ENCODE results near the gene FCRL3. TPM values are rescaled to one million over a fixed set of nuclear protein-coding genes. Genes with fewer than 3 reads are reported as not detected.
A peak's percentile ranks its signal among the peaks of the same experiment; 100 is the strongest.

Gene FCRL3
- total RNA-seq, 1 experiment from 2014 or later, result 2.2 TPM

DNA sequence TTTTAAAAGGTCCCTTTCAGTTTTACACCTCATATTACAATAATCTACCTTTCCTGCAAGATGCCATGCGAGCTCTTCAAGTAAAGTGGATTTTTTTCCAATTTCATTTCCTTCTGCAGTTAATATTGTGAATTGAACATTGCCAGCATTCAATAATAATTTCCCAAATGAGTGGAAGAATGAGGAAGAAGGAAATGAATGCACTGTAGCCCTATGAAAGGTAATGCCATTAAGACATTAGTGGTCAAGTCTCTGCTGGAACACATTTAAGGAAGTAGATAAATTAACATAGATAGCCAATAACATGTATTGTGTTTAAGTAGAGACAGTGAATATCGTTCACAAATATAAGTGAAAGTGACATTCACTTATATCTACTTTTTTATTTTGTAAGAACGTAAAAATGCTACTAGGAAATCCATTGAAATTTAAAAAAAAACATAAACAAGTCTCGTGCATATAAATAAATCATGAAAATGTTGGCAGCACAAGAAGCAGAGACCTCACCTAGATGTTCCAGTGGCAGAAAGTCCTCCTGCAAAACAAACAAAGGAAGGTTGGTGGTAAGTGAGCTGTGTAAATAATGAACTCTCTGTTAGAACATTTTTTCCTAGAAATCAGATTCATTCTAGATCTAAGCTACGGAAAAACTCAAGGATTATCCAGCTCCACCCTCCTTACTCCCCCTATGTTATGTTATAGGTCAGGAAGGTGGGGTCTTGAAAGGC, 17.7 kb downstream of the FCRL3 start:
- H3K4me1 Mint-ChIP-seq (ENCODE audit: low read depth, unreplicated experiment), result peaks cover 84% of the 10 kb centered on the region
- intact Hi-C loops (cut with micrococcal nuclease; ENCODE audit: unreplicated experiment), result loop anchor here (5.0 to 10.0 kb wide), 5 partner anchors 56 to 442 kb away; partner anchors contain the start of gene FCRL4
- CTCF ChIA-PET, result interaction anchor here (0.5 to 2.8 kb wide), 5 partner anchors 8 to 955 kb away, joined by 3 to 28 read pairs (median 5); partner anchors contain the start of gene METTL25B
- H3K27ac Mint-ChIP-seq (ENCODE audit: unreplicated experiment), result peak overlapping the region; percentile 99
- no TSS peak for BruUV-seq (replicated peaks)
- DNase-seq, result no peak
- no peaks in the 10 kb centered on the region for H3K27me3 Mint-ChIP-seq (ENCODE audit: unreplicated experiment)
- peak overlapping the region; percentile 97 for H3K4me3 Mint-ChIP-seq (ENCODE audit: low read depth, unreplicated experiment)
- no peaks in the 10 kb centered on the region for H3K9me3 Mint-ChIP-seq (ENCODE audit: low read depth, unreplicated experiment)
- H3K36me3 Mint-ChIP-seq (ENCODE audit: insufficient read depth, unreplicated experiment), result peaks cover 45% of the 10 kb centered on the region
- TF ChIP-seq, protein P1, sequence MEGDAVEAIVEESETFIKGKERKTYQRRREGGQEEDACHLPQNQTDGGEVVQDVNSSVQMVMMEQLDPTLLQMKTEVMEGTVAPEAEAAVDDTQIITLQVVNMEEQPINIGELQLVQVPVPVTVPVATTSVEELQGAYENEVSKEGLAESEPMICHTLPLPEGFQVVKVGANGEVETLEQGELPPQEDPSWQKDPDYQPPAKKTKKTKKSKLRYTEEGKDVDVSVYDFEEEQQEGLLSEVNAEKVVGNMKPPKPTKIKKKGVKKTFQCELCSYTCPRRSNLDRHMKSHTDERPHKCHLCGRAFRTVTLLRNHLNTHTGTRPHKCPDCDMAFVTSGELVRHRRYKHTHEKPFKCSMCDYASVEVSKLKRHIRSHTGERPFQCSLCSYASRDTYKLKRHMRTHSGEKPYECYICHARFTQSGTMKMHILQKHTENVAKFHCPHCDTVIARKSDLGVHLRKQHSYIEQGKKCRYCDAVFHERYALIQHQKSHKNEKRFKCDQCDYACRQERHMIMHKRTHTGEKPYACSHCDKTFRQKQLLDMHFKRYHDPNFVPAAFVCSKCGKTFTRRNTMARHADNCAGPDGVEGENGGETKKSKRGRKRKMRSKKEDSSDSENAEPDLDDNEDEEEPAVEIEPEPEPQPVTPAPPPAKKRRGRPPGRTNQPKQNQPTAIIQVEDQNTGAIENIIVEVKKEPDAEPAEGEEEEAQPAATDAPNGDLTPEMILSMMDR (IDR thresholded peaks at IDR 0.05; ENCODE audit: unreplicated experiment), result no peak

GRCh38 chr1:157678721-157679120, 21.8 kb downstream of the FCRL3 start:
- intact Hi-C loops (cut with micrococcal nuclease; ENCODE audit: unreplicated experiment), result no loop called here

DNA sequence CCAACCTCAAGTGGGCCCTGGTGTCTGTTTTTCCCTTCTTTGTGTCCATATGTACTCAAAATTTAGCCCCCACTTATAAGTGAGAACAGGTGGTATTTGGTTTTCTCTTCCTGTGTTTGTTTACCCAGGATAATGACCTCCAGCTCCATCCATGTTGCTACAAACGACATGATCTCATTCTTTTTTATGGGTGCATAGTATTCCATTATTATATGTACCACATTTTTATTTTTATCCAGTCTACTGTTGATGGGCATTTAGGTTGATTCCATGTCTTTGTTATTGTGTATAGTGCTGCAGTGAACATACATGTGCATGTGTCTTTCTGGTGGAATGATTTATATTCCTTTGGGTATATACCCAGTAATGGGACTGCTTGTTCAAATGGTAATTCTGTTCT, 27.6 kb downstream of the FCRL3 start:
- H3K4me1 Mint-ChIP-seq (ENCODE audit: low read depth, unreplicated experiment), result peaks cover 25% of the 10 kb centered on the region
- no peak overlapping the region for H3K4me3 Mint-ChIP-seq (ENCODE audit: low read depth, unreplicated experiment)
- intact Hi-C loops (cut with micrococcal nuclease; ENCODE audit: unreplicated experiment), result no loop called here
- TF ChIP-seq, protein P1 (IDR thresholded peaks at IDR 0.05; ENCODE audit: unreplicated experiment), result no peak
- no TSS peak for BruUV-seq (replicated peaks)
- CTCF ChIA-PET, result no interaction called here
- no peak for DNase-seq
- H3K27ac Mint-ChIP-seq (ENCODE audit: unreplicated experiment), result no peak overlapping the region
- H3K9me3 Mint-ChIP-seq (ENCODE audit: low read depth, unreplicated experiment), result peaks cover 13% of the 10 kb centered on the region
- H3K36me3 Mint-ChIP-seq (ENCODE audit: insufficient read depth, unreplicated experiment), result no peaks in the 10 kb centered on the region
- H3K27me3 Mint-ChIP-seq (ENCODE audit: unreplicated experiment), result no peaks in the 10 kb centered on the region

More at GRCh38 chr1:157678721-157679120, 21.8 kb downstream of the FCRL3 start:
- TF ChIP-seq, protein P1 (IDR thresholded peaks at IDR 0.05; ENCODE audit: unreplicated experiment), result no peak
- DNase-seq, result peak; percentile 51
- Mint-ChIP-seq H3K4me3 (ENCODE audit: low read depth, unreplicated experiment) (peak overlapping the region; percentile 42), H3K4me1 (ENCODE audit: low read depth, unreplicated experiment) (peaks cover 54% of the 10 kb centered on the region), H3K27ac (ENCODE audit: unreplicated experiment) (peak overlapping the region; percentile 81), H3K36me3 (ENCODE audit: insufficient read depth, unreplicated experiment) (peaks cover 24% of the 10 kb centered on the region), H3K9me3 (ENCODE audit: low read depth, unreplicated experiment) (peaks cover 6% of the 10 kb centered on the region), H3K27me3 (ENCODE audit: unreplicated experiment) (no peaks in the 10 kb centered on the region)
- CTCF ChIA-PET, result interaction anchor here (0.8 to 1.0 kb wide), 3 partner anchors 13 to 98 kb away, joined by 3 to 6 read pairs (median 4); no protein-coding TSS in a partner anchor
- BruUV-seq (replicated peaks), result TSS peak; percentile 57

DNA sequence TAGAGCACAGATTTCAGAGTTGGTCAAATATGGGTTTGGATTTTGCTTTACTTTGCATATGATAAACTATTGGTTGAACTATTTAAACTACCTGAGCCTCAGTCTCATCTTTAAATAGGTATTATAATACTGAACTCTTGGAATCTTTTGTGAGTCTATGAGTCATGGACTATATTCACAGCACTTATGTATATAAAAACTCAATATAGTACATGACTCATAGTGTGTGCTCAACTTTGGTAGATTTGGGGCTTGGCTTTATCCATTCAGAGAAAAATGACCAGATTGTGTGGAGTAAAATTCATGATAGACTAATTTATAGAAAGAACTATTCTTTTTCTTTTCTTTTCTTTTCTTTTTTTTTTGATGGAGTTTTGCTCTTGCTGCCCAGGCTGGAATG, 28.7 kb downstream of the FCRL3 start:
- Mint-ChIP-seq H3K4me1 (ENCODE audit: low read depth, unreplicated experiment) (peaks cover 13% of the 10 kb centered on the region), H3K36me3 (ENCODE audit: insufficient read depth, unreplicated experiment) (no peaks in the 10 kb centered on the region), H3K9me3 (ENCODE audit: low read depth, unreplicated experiment) (peaks cover 16% of the 10 kb centered on the region), H3K4me3 (ENCODE audit: low read depth, unreplicated experiment) (no peak overlapping the region), H3K27me3 (ENCODE audit: unreplicated experiment) (no peaks in the 10 kb centered on the region), H3K27ac (ENCODE audit: unreplicated experiment) (peak overlapping the region; percentile 29)
- no peak for DNase-seq
- BruUV-seq (replicated peaks), result no TSS peak
- TF ChIP-seq, protein P1 (IDR thresholded peaks at IDR 0.05; ENCODE audit: unreplicated experiment), result no peak
- CTCF ChIA-PET, result no interaction called here
- intact Hi-C loops (cut with micrococcal nuclease; ENCODE audit: unreplicated experiment), result no loop called here

All from Calu3 (cell line).